Measurements from ENCODE around the gene ONECUT2. TPM values are rescaled to one million over a fixed set of nuclear protein-coding genes. Genes with fewer than 3 reads are reported as not detected.
"Not testable (repeated sequence)": the region's sequence is repeated elsewhere in the genome, so short reads cannot be mapped to it uniquely, and the experiment has no call there.

ONECUT2 gene
- 2.0 TPM for polyA plus RNA-seq (2013, experiment 1 of 4)
- 1.6 TPM for polyA plus RNA-seq (2013, experiment 2 of 4)
- polyA plus RNA-seq (2013, experiment 3 of 4): 1.8 TPM
- 2.7 TPM for polyA plus RNA-seq (2013, experiment 4 of 4)

GRCh38 chr18:57434536-57435494 is at the start of gene ONECUT2:
Gene ONECUT2 (plus strand): TSS chr18:57435374. CDS start chr18:57435717, 343 bp downstream.
- no peak within 1 kb of the TSS for H3K27ac ChIP-seq (ENCODE audit: insufficient read depth, low read depth, low read length, poor library complexity, severe bottlenecking)
- H3K4me3 ChIP-seq (ENCODE audit: insufficient read depth, low read depth, low read length): peak within 1 kb of the TSS; percentile 35
- peaks cover 66% of the 10 kb centered on the region for H3K4me1 ChIP-seq (ENCODE audit: control insufficient read depth, insufficient read depth, low read length)
- H3K36me3 ChIP-seq (ENCODE audit: control insufficient read depth, insufficient read depth, low read length): no peaks in the 10 kb centered on the region
- peaks cover 94% of the 10 kb centered on the region for H3K27me3 ChIP-seq (ENCODE audit: control insufficient read depth, insufficient read depth, low read length, poor library complexity, severe bottlenecking)
- WGBS, 2 experiments: 0% methylated on average over 69 of the region's 69 CpGs
- H3K9me3 ChIP-seq (ENCODE audit: control insufficient read depth, low read length): no peaks in the 10 kb centered on the region

GRCh38 chr18:57389271-57389670 is 45.9 kb upstream of the ONECUT2 start:
- no peak overlapping the region for H3K4me3 ChIP-seq (ENCODE audit: insufficient read depth, low read depth, low read length)
- no peaks in the 10 kb centered on the region for H3K9me3 ChIP-seq (ENCODE audit: control insufficient read depth, low read length)
- no peaks in the 10 kb centered on the region for H3K27me3 ChIP-seq (ENCODE audit: control insufficient read depth, insufficient read depth, low read length, poor library complexity, severe bottlenecking)
- H3K27ac ChIP-seq (ENCODE audit: insufficient read depth, low read depth, low read length, poor library complexity, severe bottlenecking): no peak overlapping the region
- 89 to 97% methylated on average over 2 of the region's 2 CpGs for WGBS, 2 experiments
- no peaks in the 10 kb centered on the region for H3K36me3 ChIP-seq (ENCODE audit: control insufficient read depth, insufficient read depth, low read length)
- no peaks in the 10 kb centered on the region for H3K4me1 ChIP-seq (ENCODE audit: control insufficient read depth, insufficient read depth, low read length)

- 61% methylated on average over 3 of the region's 3 CpGs for WGBS, 2 experiments
- H3K27ac ChIP-seq (ENCODE audit: insufficient read depth, low read depth, low read length, poor library complexity, severe bottlenecking): no peak overlapping the region
- H3K4me3 ChIP-seq (ENCODE audit: insufficient read depth, low read depth, low read length): no peak overlapping the region
Measured at GRCh38 chr18:57390044-57390443, 45.1 kb upstream of the ONECUT2 start.

GRCh38 chr18:57394749-57395148 is 40.4 kb upstream of the ONECUT2 start:
- H3K9me3 ChIP-seq (ENCODE audit: control insufficient read depth, low read length); H3K27me3 ChIP-seq (ENCODE audit: control insufficient read depth, insufficient read depth, low read length, poor library complexity, severe bottlenecking); H3K27ac ChIP-seq (ENCODE audit: insufficient read depth, low read depth, low read length, poor library complexity, severe bottlenecking); H3K4me3 ChIP-seq (ENCODE audit: insufficient read depth, low read depth, low read length); H3K4me1 ChIP-seq (ENCODE audit: control insufficient read depth, insufficient read depth, low read length); H3K36me3 ChIP-seq (ENCODE audit: control insufficient read depth, insufficient read depth, low read length): not testable (repeated sequence)
- 82 to 93% methylated on average over 1 of the region's 1 CpG for WGBS, 2 experiments

More at GRCh38 chr18:57390044-57390443, 45.1 kb upstream of the ONECUT2 start:
- Histone ChIP-seq H3K4me1 (ENCODE audit: control insufficient read depth, insufficient read depth, low read length) (no peaks in the 10 kb centered on the region), H3K27me3 (ENCODE audit: control insufficient read depth, insufficient read depth, low read length, poor library complexity, severe bottlenecking) (no peaks in the 10 kb centered on the region), H3K36me3 (ENCODE audit: control insufficient read depth, insufficient read depth, low read length) (no peaks in the 10 kb centered on the region), H3K9me3 (ENCODE audit: control insufficient read depth, low read length) (no peaks in the 10 kb centered on the region)

- not testable (repeated sequence) for H3K27ac ChIP-seq (ENCODE audit: insufficient read depth, low read depth, low read length, poor library complexity, severe bottlenecking); H3K9me3 ChIP-seq (ENCODE audit: control insufficient read depth, low read length); H3K4me1 ChIP-seq (ENCODE audit: control insufficient read depth, insufficient read depth, low read length); H3K36me3 ChIP-seq (ENCODE audit: control insufficient read depth, insufficient read depth, low read length); H3K4me3 ChIP-seq (ENCODE audit: insufficient read depth, low read depth, low read length); H3K27me3 ChIP-seq (ENCODE audit: control insufficient read depth, insufficient read depth, low read length, poor library complexity, severe bottlenecking)
- WGBS, 2 experiments: 93% methylated on average over 7 of the region's 7 CpGs
Measured at GRCh38 chr18:57396831-57397230, 38.3 kb upstream of the ONECUT2 start.

GRCh38 chr18:57397440-57398132 is 37.6 kb upstream of the ONECUT2 start:
- H3K4me1 ChIP-seq (ENCODE audit: control insufficient read depth, insufficient read depth, low read length): no peaks in the 10 kb centered on the region
- H3K9me3 ChIP-seq (ENCODE audit: control insufficient read depth, low read length): no peaks in the 10 kb centered on the region
- no peak overlapping the region for H3K4me3 ChIP-seq (ENCODE audit: insufficient read depth, low read depth, low read length)
- no peaks in the 10 kb centered on the region for H3K36me3 ChIP-seq (ENCODE audit: control insufficient read depth, insufficient read depth, low read length)
- 87 to 91% methylated on average over 2 of the region's 2 CpGs for WGBS, 2 experiments
- no peak overlapping the region for H3K27ac ChIP-seq (ENCODE audit: insufficient read depth, low read depth, low read length, poor library complexity, severe bottlenecking)
- no peaks in the 10 kb centered on the region for H3K27me3 ChIP-seq (ENCODE audit: control insufficient read depth, insufficient read depth, low read length, poor library complexity, severe bottlenecking)

GRCh38 chr18:57404345-57404744 is 30.8 kb upstream of the ONECUT2 start:
- Histone ChIP-seq H3K9me3 (ENCODE audit: control insufficient read depth, low read length) (no peaks in the 10 kb centered on the region), H3K27me3 (ENCODE audit: control insufficient read depth, insufficient read depth, low read length, poor library complexity, severe bottlenecking) (no peaks in the 10 kb centered on the region), H3K4me3 (ENCODE audit: insufficient read depth, low read depth, low read length) (no peak overlapping the region), H3K36me3 (ENCODE audit: control insufficient read depth, insufficient read depth, low read length) (no peaks in the 10 kb centered on the region), H3K27ac (ENCODE audit: insufficient read depth, low read depth, low read length, poor library complexity, severe bottlenecking) (no peak overlapping the region), H3K4me1 (ENCODE audit: control insufficient read depth, insufficient read depth, low read length) (no peaks in the 10 kb centered on the region)

GRCh38 chr18:57409650-57410049 is 25.5 kb upstream of the ONECUT2 start:
- no peak overlapping the region for H3K4me3 ChIP-seq (ENCODE audit: insufficient read depth, low read depth, low read length)
- H3K9me3 ChIP-seq (ENCODE audit: control insufficient read depth, low read length): no peaks in the 10 kb centered on the region
- no peaks in the 10 kb centered on the region for H3K27me3 ChIP-seq (ENCODE audit: control insufficient read depth, insufficient read depth, low read length, poor library complexity, severe bottlenecking)
- no peak overlapping the region for H3K27ac ChIP-seq (ENCODE audit: insufficient read depth, low read depth, low read length, poor library complexity, severe bottlenecking)
- no peaks in the 10 kb centered on the region for H3K4me1 ChIP-seq (ENCODE audit: control insufficient read depth, insufficient read depth, low read length)
- H3K36me3 ChIP-seq (ENCODE audit: control insufficient read depth, insufficient read depth, low read length): no peaks in the 10 kb centered on the region

- Histone ChIP-seq H3K4me1 (ENCODE audit: control insufficient read depth, insufficient read depth, low read length) (no peaks in the 10 kb centered on the region), H3K4me3 (ENCODE audit: insufficient read depth, low read depth, low read length) (no peak overlapping the region), H3K27me3 (ENCODE audit: control insufficient read depth, insufficient read depth, low read length, poor library complexity, severe bottlenecking) (no peaks in the 10 kb centered on the region), H3K9me3 (ENCODE audit: control insufficient read depth, low read length) (no peaks in the 10 kb centered on the region), H3K36me3 (ENCODE audit: control insufficient read depth, insufficient read depth, low read length) (no peaks in the 10 kb centered on the region), H3K27ac (ENCODE audit: insufficient read depth, low read depth, low read length, poor library complexity, severe bottlenecking) (no peak overlapping the region)
- WGBS, 2 experiments: 0% methylated on average over 1 of the region's 3 CpGs; no CpG with 5 or more reads in 1 of the 2 experiments
Measured at GRCh38 chr18:57410749-57411148, 24.4 kb upstream of the ONECUT2 start.

GRCh38 chr18:57416542-57416941 is 18.6 kb upstream of the ONECUT2 start:
- Histone ChIP-seq H3K27me3 (ENCODE audit: control insufficient read depth, insufficient read depth, low read length, poor library complexity, severe bottlenecking) (no peaks in the 10 kb centered on the region), H3K4me1 (ENCODE audit: control insufficient read depth, insufficient read depth, low read length) (no peaks in the 10 kb centered on the region), H3K27ac (ENCODE audit: insufficient read depth, low read depth, low read length, poor library complexity, severe bottlenecking) (no peak overlapping the region), H3K36me3 (ENCODE audit: control insufficient read depth, insufficient read depth, low read length) (no peaks in the 10 kb centered on the region), H3K9me3 (ENCODE audit: control insufficient read depth, low read length) (no peaks in the 10 kb centered on the region), H3K4me3 (ENCODE audit: insufficient read depth, low read depth, low read length) (no peak overlapping the region)
- WGBS, 2 experiments: 93 to 96% methylated on average over 4 of the region's 4 CpGs

All from ectodermal cell (in vitro differentiated cells).